ENCODE results near the gene ODF2L. TPM values are rescaled to one million over a fixed set of nuclear protein-coding genes. Genes with fewer than 3 reads are reported as not detected.

The ODF2L gene
- total and polyA plus RNA-seq, 2 donors (not counting 1 experiment from before 2014, with no cell fraction given) = 16.7 to 25.9 TPM

DNA sequence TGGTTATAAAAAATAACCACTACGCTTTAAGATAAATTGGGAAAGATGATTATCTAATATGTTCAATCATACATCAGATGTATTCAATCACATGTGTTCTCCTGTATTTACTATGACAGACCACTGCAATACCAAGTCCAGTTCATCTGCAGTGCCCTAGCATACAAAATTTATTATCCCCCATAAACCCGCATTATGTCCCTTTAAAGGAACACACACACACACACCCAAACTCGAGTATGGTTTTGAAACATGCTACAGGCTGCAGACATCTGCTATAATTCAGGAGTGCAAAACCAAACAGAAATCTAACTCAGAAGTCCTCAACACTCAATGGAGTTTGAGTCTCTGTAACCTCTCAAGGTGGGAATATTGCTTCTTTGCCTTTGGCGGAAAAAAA lies 14.9 kb downstream of the ODF2L start:
- H3K27me3 ChIP-seq (ENCODE audit: control insufficient read depth, insufficient read depth, low read length) = no peaks in the 10 kb centered on the region
- DNase-seq (ENCODE audit: low read depth in 2 of 2) = no peak
- no peak overlapping the region for H3K4me3 ChIP-seq (replicated peaks in 1 of 4; ENCODE audit: control extremely low read depth in 1 of 4, insufficient read depth in 1 of 4, low read depth in 3 of 4, low read length in 4 of 4)
- no peaks in the 10 kb centered on the region for H3K4me1 ChIP-seq (ENCODE audit: control insufficient read depth, extremely low read depth, insufficient read depth, low read length)
- no peak overlapping the region for H3K4me2 ChIP-seq (ENCODE audit: extremely low read depth, insufficient read depth, low read length)
- no peak overlapping the region for H3K9ac ChIP-seq (ENCODE audit: insufficient read depth, low read length)
- no peak overlapping the region for H3K27ac ChIP-seq (ENCODE audit: insufficient read depth, low read length)
- no peak overlapping the region for H2AFZ ChIP-seq (ENCODE audit: low read length)
- no peaks in the 10 kb centered on the region for H3K36me3 ChIP-seq (ENCODE audit: control insufficient read depth, insufficient read depth, low read length)
- no peaks in the 10 kb centered on the region for H3K79me2 ChIP-seq (ENCODE audit: control insufficient read depth, insufficient read depth, low read length)
- TF ChIP-seq EZH2 (IDR thresholded peaks at IDR 0.05; ENCODE audit: low read length, missing control alignments) = no peak
- TF ChIP-seq, protein P1, sequence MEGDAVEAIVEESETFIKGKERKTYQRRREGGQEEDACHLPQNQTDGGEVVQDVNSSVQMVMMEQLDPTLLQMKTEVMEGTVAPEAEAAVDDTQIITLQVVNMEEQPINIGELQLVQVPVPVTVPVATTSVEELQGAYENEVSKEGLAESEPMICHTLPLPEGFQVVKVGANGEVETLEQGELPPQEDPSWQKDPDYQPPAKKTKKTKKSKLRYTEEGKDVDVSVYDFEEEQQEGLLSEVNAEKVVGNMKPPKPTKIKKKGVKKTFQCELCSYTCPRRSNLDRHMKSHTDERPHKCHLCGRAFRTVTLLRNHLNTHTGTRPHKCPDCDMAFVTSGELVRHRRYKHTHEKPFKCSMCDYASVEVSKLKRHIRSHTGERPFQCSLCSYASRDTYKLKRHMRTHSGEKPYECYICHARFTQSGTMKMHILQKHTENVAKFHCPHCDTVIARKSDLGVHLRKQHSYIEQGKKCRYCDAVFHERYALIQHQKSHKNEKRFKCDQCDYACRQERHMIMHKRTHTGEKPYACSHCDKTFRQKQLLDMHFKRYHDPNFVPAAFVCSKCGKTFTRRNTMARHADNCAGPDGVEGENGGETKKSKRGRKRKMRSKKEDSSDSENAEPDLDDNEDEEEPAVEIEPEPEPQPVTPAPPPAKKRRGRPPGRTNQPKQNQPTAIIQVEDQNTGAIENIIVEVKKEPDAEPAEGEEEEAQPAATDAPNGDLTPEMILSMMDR (conservative IDR thresholded peaks at IDR 0.05 in 1 of 2, IDR thresholded peaks at IDR 0.05 in 1 of 2; ENCODE audit: low read depth in 1 of 2, low read length in 2 of 2) = no peak
- H4K20me1 ChIP-seq (ENCODE audit: control insufficient read depth, extremely low read depth, insufficient read depth, low read length) = no peaks in the 10 kb centered on the region
- no peaks in the 10 kb centered on the region for H3K9me3 ChIP-seq (ENCODE audit: control insufficient read depth, insufficient read depth, low read depth, low read length)

DNA sequence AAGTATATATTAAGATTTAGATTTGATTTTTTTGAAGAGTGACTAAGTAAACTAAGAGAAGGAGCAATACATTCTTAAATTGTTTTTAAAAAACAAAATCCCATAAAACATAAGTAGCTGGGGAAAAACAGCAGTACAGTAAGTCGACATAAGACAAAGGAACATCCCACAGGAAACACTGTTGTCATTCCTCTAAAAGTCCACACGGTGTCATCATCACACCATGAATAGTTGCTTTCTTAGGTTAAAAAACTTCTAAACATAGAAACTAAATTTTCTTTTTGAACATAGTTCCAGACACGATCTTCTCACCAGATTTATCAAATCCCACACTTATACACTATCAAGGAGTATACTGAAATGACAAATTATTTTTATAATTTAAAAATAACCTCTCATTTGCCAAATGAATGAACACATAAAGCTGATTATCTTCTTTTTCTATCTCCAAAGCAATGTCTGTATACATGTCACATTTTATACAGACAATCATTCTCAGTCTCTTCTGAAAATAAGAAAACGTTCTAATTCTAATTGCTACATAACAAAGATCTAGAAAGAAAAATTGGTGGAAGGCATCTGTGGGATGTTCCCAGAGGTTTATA lies 15.8 kb downstream of the ODF2L start:
- H3K36me3 ChIP-seq (ENCODE audit: control insufficient read depth, insufficient read depth, low read length) = no peaks in the 10 kb centered on the region
- no peak overlapping the region for H3K27ac ChIP-seq (ENCODE audit: insufficient read depth, low read length)
- H3K79me2 ChIP-seq (ENCODE audit: control insufficient read depth, insufficient read depth, low read length) = no peaks in the 10 kb centered on the region
- no peak for TF ChIP-seq EZH2 (IDR thresholded peaks at IDR 0.05; ENCODE audit: low read length, missing control alignments)
- TF ChIP-seq, protein P1 (conservative IDR thresholded peaks at IDR 0.05 in 1 of 2, IDR thresholded peaks at IDR 0.05 in 1 of 2; ENCODE audit: low read depth in 1 of 2, low read length in 2 of 2) = peak; percentile 64 to 74
- DNase-seq (ENCODE audit: low read depth in 2 of 2) = peak; percentile 74 to 93
- no peaks in the 10 kb centered on the region for H3K4me1 ChIP-seq (ENCODE audit: control insufficient read depth, extremely low read depth, insufficient read depth, low read length)
- peak overlapping the region in 2 of 4 experiments; percentile 9 to 23 for H3K4me3 ChIP-seq (replicated peaks in 1 of 4; ENCODE audit: control extremely low read depth in 1 of 4, insufficient read depth in 1 of 4, low read depth in 3 of 4, low read length in 4 of 4)
- no peak overlapping the region for H2AFZ ChIP-seq (ENCODE audit: low read length)
- no peak overlapping the region for H3K9ac ChIP-seq (ENCODE audit: insufficient read depth, low read length)
- H3K9me3 ChIP-seq (ENCODE audit: control insufficient read depth, insufficient read depth, low read depth, low read length) = no peaks in the 10 kb centered on the region
- no peaks in the 10 kb centered on the region for H3K27me3 ChIP-seq (ENCODE audit: control insufficient read depth, insufficient read depth, low read length)
- H3K4me2 ChIP-seq (ENCODE audit: extremely low read depth, insufficient read depth, low read length) = peak overlapping the region; percentile 38
- H4K20me1 ChIP-seq (ENCODE audit: control insufficient read depth, extremely low read depth, insufficient read depth, low read length) = no peaks in the 10 kb centered on the region

DNA sequence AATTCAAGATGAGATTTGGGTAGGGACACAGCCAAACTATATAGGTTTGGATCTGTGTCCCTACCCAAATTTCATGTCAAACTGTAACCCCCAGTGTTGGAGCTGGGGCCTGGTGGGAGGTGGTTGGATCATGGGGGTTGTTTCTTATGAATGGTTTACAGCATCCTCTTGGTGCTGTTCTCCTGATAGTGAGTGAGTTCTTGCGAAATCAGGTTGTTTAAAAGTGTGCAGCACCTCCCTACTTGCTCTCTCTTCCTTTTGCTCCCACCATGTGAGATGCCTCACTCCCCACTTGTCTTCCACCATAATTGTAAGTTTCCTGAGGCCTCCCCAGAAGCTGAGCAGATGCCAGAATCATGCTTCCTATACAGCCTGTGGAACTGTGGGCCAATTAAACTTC lies 17.3 kb downstream of the ODF2L start:
- H3K9ac ChIP-seq (ENCODE audit: insufficient read depth, low read length) = no peak overlapping the region
- no peak overlapping the region for H3K4me2 ChIP-seq (ENCODE audit: extremely low read depth, insufficient read depth, low read length)
- H2AFZ ChIP-seq (ENCODE audit: low read length) = no peak overlapping the region
- H3K9me3 ChIP-seq (ENCODE audit: control insufficient read depth, insufficient read depth, low read depth, low read length) = no peaks in the 10 kb centered on the region
- DNase-seq (ENCODE audit: low read depth in 2 of 2) = no peak
- H3K36me3 ChIP-seq (ENCODE audit: control insufficient read depth, insufficient read depth, low read length) = no peaks in the 10 kb centered on the region
- no peaks in the 10 kb centered on the region for H3K27me3 ChIP-seq (ENCODE audit: control insufficient read depth, insufficient read depth, low read length)
- H3K27ac ChIP-seq (ENCODE audit: insufficient read depth, low read length) = no peak overlapping the region
- no peak overlapping the region for H3K4me3 ChIP-seq (replicated peaks in 1 of 4; ENCODE audit: control extremely low read depth in 1 of 4, insufficient read depth in 1 of 4, low read depth in 3 of 4, low read length in 4 of 4)
- H4K20me1 ChIP-seq (ENCODE audit: control insufficient read depth, extremely low read depth, insufficient read depth, low read length) = no peaks in the 10 kb centered on the region
- TF ChIP-seq EZH2 (IDR thresholded peaks at IDR 0.05; ENCODE audit: low read length, missing control alignments) = no peak
- TF ChIP-seq, protein P1 (conservative IDR thresholded peaks at IDR 0.05 in 1 of 2, IDR thresholded peaks at IDR 0.05 in 1 of 2; ENCODE audit: low read depth in 1 of 2, low read length in 2 of 2) = no peak
- no peaks in the 10 kb centered on the region for H3K4me1 ChIP-seq (ENCODE audit: control insufficient read depth, extremely low read depth, insufficient read depth, low read length)
- no peaks in the 10 kb centered on the region for H3K79me2 ChIP-seq (ENCODE audit: control insufficient read depth, insufficient read depth, low read length)

Measured in fibroblast of lung (primary cell).